ENCODE results near the gene CNEP1R1.
"Not testable (repeated sequence)": the region's sequence is repeated elsewhere in the genome, so short reads cannot be mapped to it uniquely, and the experiment has no call there.

- not testable (repeated sequence) for TF ChIP-seq CTCF (conservative IDR thresholded peaks at IDR 0.05); ZFX (IDR thresholded peaks at IDR 0.05)
Measured at GRCh38 chr16:50014211-50014610, 10.8 kb upstream of the CNEP1R1 start.

Measured in C4-2B (cell line).